GDM1 (cell line): ENCODE measurements around the gene METTL26.

Experiments
- DNase-seq: peaks from one replicate; lab custom pipeline; 2025; lab: John Stamatoyannopoulos, UW

Gene METTL26

GRCh38 chr16:658679-659571 is 22.8 kb upstream of the METTL26 start:
- DNase-seq, result no peak

GRCh38 chr16:657487-657886 is 21.4 kb upstream of the METTL26 start:
- DNase-seq, result no peak

GRCh38 chr16:654034-654433 is 17.9 kb upstream of the METTL26 start:
- DNase-seq, result no peak

- no peak for DNase-seq
Measured at GRCh38 chr16:652454-653305, 16.6 kb upstream of the METTL26 start.

GRCh38 chr16:651844-652243 is 15.7 kb upstream of the METTL26 start:
- no peak for DNase-seq

GRCh38 chr16:649631-650030 is 13.5 kb upstream of the METTL26 start:
- DNase-seq, result no peak

GRCh38 chr16:648781-649589 is 12.9 kb upstream of the METTL26 start, which contains the start of gene WDR90:
Gene WDR90 (plus strand): TSS chr16:649365. CDS start chr16:649417, 52 bp downstream.
- DNase-seq, result peak; percentile 87

- DNase-seq, result peak; percentile 19
Measured at GRCh38 chr16:648071-648780, 12.1 kb upstream of the METTL26 start.

- no peak for DNase-seq
Measured at GRCh38 chr16:647173-647902, 11.2 kb upstream of the METTL26 start.

- DNase-seq, result no peak
Measured at GRCh38 chr16:646679-647172, 10.6 kb upstream of the METTL26 start.

- no peak for DNase-seq
Measured at GRCh38 chr16:645852-646678, 10.0 kb upstream of the METTL26 start.

- DNase-seq, result no peak
Measured at GRCh38 chr16:644556-644955, 8.5 kb upstream of the METTL26 start.

GRCh38 chr16:643050-643368 is 6.9 kb upstream of the METTL26 start:
- DNase-seq, result no peak

GRCh38 chr16:642189-643049 is 6.3 kb upstream of the METTL26 start:
- peak; percentile 8 for DNase-seq

- DNase-seq, result peak; percentile 76
Measured at GRCh38 chr16:641326-642188, 5.5 kb upstream of the METTL26 start, which contains the start of gene MCRIP2. Gene MCRIP2 (plus strand): TSS chr16:641828. CDS start chr16:641992, 164 bp downstream.

- DNase-seq, result no peak
Measured at GRCh38 chr16:640614-641013, 4.5 kb upstream of the METTL26 start.

- DNase-seq, result no peak
Measured at GRCh38 chr16:638836-639235, 2.7 kb upstream of the METTL26 start.
